ENCODE data around the gene THSD4. TPM values are rescaled to one million over a fixed set of nuclear protein-coding genes. Genes with fewer than 3 reads are reported as not detected.

The THSD4 gene
- total and polyA plus RNA-seq, 4 donors: 6.0 to 42.4 (median 18.5) TPM

DNA sequence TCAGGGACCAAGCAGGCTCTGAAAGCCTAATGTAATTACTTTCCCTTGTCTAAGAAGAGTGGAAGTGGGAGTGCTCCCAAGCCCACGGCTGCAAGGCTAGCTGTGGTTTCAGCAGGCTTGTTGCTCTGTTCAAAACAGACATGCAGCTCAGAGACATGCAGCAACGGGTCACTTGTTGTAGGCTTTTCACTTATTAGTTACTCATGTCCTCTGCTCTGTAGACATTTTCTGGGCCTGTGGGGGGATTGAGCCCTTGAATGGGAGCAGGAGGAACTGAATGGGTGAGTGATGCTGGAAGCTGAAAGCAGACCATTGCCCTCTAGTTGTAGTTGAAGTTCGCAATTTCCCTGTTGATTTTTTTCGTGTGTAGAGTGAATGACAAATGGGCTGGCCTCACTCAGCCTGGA, 433.1 kb downstream of the THSD4 start:
- TF ChIP-seq, protein P1, sequence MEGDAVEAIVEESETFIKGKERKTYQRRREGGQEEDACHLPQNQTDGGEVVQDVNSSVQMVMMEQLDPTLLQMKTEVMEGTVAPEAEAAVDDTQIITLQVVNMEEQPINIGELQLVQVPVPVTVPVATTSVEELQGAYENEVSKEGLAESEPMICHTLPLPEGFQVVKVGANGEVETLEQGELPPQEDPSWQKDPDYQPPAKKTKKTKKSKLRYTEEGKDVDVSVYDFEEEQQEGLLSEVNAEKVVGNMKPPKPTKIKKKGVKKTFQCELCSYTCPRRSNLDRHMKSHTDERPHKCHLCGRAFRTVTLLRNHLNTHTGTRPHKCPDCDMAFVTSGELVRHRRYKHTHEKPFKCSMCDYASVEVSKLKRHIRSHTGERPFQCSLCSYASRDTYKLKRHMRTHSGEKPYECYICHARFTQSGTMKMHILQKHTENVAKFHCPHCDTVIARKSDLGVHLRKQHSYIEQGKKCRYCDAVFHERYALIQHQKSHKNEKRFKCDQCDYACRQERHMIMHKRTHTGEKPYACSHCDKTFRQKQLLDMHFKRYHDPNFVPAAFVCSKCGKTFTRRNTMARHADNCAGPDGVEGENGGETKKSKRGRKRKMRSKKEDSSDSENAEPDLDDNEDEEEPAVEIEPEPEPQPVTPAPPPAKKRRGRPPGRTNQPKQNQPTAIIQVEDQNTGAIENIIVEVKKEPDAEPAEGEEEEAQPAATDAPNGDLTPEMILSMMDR (IDR thresholded peaks at IDR 0.05; ENCODE audit: control extremely low read depth, extremely low read depth): no peak
- H3K27ac ChIP-seq (ENCODE audit: low read depth in 1 of 2, low read length in 1 of 2): no peak overlapping the region
- H3K36me3 ChIP-seq (ENCODE audit: control insufficient read depth in 4 of 4, insufficient read depth in 4 of 4, low read length in 4 of 4): no peaks in the 10 kb centered on the region
- H3K9ac ChIP-seq (ENCODE audit: insufficient read depth in 1 of 2, low read length in 2 of 2): no peak overlapping the region
- peaks cover 0 to 3% (median 0%) of the 10 kb centered on the region in 4 donors for H3K9me3 ChIP-seq (ENCODE audit: control insufficient read depth in 4 of 4, insufficient read depth in 3 of 4, low read length in 3 of 4)
- no peak overlapping the region for H3K4me3 ChIP-seq
- 62 to 65% methylated on average over 4 of the region's 4 CpGs for WGBS, 2 donors
- H3K4me1 ChIP-seq (ENCODE audit: control insufficient read depth in 5 of 5, insufficient read depth in 5 of 5, low read length in 5 of 5): peaks cover 2 to 34% (median 13%) of the 10 kb centered on the region in 5 donors
- no peak for ATAC-seq (ENCODE audit: insufficient read depth, low FRiP score)
- peak in 2 of 3 donors; percentile 29 to 54 for DNase-seq
- H3K27me3 ChIP-seq (ENCODE audit: control insufficient read depth in 3 of 3, insufficient read depth in 3 of 3, low read length in 2 of 3): no peaks in the 10 kb centered on the region

DNA sequence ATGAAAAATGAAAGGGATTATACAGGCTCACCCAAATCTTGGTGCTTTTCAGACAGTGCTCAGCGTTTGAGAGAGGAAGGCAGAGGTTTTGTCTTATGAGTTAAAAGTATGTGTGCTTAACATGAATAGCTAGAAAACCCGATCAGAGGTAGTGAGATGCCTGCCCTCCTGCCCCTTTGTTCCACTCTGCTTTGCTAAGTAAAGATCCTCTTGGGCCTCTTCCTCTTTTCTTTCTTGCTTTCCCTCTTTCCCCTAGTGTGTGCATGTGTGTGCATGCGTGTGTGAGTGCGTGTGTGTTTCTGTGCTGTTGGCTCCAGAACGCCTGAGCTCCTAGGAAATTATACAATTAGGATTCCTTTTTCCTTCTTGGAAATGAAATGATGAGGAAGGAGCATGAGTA, 433.8 kb downstream of the THSD4 start:
- 35 to 40% methylated on average over 5 of the region's 5 CpGs for WGBS, 2 donors
- TF ChIP-seq, protein P1 (IDR thresholded peaks at IDR 0.05; ENCODE audit: control extremely low read depth, extremely low read depth): no peak
- Histone ChIP-seq H3K9me3 (ENCODE audit: control insufficient read depth in 4 of 4, insufficient read depth in 3 of 4, low read length in 3 of 4) (peaks cover 0 to 3% (median 0%) of the 10 kb centered on the region in 4 donors), H3K4me3 (no peak overlapping the region), H3K9ac (ENCODE audit: insufficient read depth in 1 of 2, low read length in 2 of 2) (no peak overlapping the region), H3K27me3 (ENCODE audit: control insufficient read depth in 3 of 3, insufficient read depth in 3 of 3, low read length in 2 of 3) (no peaks in the 10 kb centered on the region), H3K4me1 (ENCODE audit: control insufficient read depth in 5 of 5, insufficient read depth in 5 of 5, low read length in 5 of 5) (peaks cover 2 to 34% (median 13%) of the 10 kb centered on the region in 5 donors), H3K36me3 (ENCODE audit: control insufficient read depth in 4 of 4, insufficient read depth in 4 of 4, low read length in 4 of 4) (no peaks in the 10 kb centered on the region), H3K27ac (ENCODE audit: low read depth in 1 of 2, low read length in 1 of 2) (peak overlapping the region in 1 of 2 donors; percentile 51)
- DNase-seq (peak in 2 of 3 donors; percentile 21 to 58), ATAC-seq (ENCODE audit: insufficient read depth, low FRiP score) (no peak)

DNA sequence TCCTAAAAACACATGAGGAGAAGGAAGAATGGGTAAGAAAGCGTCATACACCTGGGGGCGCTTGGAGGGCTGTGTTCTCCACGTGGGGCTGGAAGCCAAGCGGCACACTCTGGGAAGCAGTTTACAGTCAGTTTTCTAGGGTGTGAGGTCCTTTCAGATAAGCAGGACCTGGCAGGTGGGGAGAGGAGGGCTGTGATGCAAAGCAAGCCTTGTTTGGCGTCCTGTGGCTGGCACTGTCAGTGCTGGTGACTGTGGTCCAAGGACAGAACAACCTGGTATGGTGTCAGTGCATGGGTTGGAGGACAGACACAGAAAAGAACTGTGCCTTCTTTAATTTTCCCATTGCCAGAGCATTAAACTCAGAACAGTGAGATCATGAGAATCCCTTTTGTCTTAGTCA, 434.4 kb downstream of the THSD4 start:
- H3K4me3 ChIP-seq: no peak overlapping the region
- ATAC-seq (ENCODE audit: insufficient read depth, low FRiP score): no peak
- no peaks in the 10 kb centered on the region for H3K27me3 ChIP-seq (ENCODE audit: control insufficient read depth in 3 of 3, insufficient read depth in 3 of 3, low read length in 2 of 3)

More for the DNA sequence above, 434.4 kb downstream of the THSD4 start:
- Histone ChIP-seq H3K36me3 (ENCODE audit: control insufficient read depth in 4 of 4, insufficient read depth in 4 of 4, low read length in 4 of 4) (no peaks in the 10 kb centered on the region), H3K9me3 (ENCODE audit: control insufficient read depth in 4 of 4, insufficient read depth in 3 of 4, low read length in 3 of 4) (peaks cover 0 to 3% (median 0%) of the 10 kb centered on the region in 4 donors), H3K27ac (ENCODE audit: low read depth in 1 of 2, low read length in 1 of 2) (peak overlapping the region; percentile 6 to 48), H3K4me1 (ENCODE audit: control insufficient read depth in 5 of 5, insufficient read depth in 5 of 5, low read length in 5 of 5) (peaks cover 2 to 34% (median 13%) of the 10 kb centered on the region in 5 donors), H3K9ac (ENCODE audit: insufficient read depth in 1 of 2, low read length in 2 of 2) (no peak overlapping the region)
- 83 to 84% methylated on average over 5 of the region's 5 CpGs for WGBS, 2 donors
- DNase-seq: no peak
- TF ChIP-seq, protein P1 (IDR thresholded peaks at IDR 0.05; ENCODE audit: control extremely low read depth, extremely low read depth): no peak

All from lung (tissue), 12 donors.